Measurements from ENCODE around the gene NFYC. TPM values are rescaled to one million over a fixed set of nuclear protein-coding genes. Genes with fewer than 3 reads are reported as not detected.

NFYC gene
- total RNA-seq, 1 experiment from 2014 or later, result 63.3 TPM

DNA sequence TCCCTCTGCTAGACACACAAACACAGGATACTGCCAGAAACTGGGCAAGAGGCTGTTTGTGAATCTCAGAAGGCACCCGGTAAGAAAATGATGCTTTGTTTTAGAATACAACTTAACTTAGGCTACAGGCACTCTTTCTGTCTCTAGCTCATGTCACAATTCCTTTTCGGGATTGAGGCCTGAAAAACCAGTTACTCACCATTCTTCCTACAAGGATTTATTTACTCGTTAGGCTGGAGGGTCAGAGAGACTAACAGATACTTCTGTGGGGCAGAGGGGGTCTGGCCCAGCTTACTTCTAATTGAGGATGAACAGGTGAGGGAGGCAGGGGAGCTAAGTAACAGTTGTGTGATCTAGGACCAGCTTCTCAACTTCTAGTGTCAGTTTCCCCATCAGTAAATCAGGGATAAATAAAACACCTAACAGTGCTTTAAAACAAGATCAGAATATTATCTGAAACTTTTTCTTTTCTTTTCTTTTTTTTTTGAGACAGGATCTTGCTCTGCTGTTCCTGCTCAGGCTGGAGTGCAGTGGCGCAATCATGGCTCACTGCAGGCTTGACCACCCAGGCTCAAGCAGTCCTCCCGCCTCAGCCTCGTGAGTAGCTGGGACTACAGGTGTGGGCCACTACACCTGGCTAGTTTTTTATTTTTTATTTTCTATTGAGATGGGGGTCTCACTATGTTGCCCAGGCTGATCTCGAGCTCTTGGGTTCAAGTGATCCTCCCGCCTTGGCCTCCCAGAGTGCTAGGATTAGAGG lies 31.9 kb downstream of the NFYC start:
- ChIA-PET RAD21 (ENCODE audit: low non-redundant PET in 1 of 2, low total read pairs in 2 of 2, uncharacterized antibody in 2 of 2, unreplicated experiment in 2 of 2) (no interaction called here), CTCF (interaction anchor here (1.5 kb wide), 1 partner anchor 50 kb away, joined by 4 read pairs; no protein-coding TSS in a partner anchor), POLR2A (interaction anchor here (1.2 kb wide), 1 partner anchor 32 kb away, joined by 5 read pairs; the partner anchor contains the start of gene NFYC)
- no peak overlapping the region for H3K9ac ChIP-seq (ENCODE audit: low read length)
- no peaks in the 10 kb centered on the region for H3K9me2 ChIP-seq (ENCODE audit: insufficient read depth)
- no peak for TF ChIP-seq JUND (IDR thresholded peaks at IDR 0.05)
- TF ChIP-seq TCF7L2 (IDR thresholded peaks at IDR 0.05; ENCODE audit: borderline replicate concordance, extremely low read depth, insufficient read depth, insufficient read length), result no peak
- TF ChIP-seq, protein P1, sequence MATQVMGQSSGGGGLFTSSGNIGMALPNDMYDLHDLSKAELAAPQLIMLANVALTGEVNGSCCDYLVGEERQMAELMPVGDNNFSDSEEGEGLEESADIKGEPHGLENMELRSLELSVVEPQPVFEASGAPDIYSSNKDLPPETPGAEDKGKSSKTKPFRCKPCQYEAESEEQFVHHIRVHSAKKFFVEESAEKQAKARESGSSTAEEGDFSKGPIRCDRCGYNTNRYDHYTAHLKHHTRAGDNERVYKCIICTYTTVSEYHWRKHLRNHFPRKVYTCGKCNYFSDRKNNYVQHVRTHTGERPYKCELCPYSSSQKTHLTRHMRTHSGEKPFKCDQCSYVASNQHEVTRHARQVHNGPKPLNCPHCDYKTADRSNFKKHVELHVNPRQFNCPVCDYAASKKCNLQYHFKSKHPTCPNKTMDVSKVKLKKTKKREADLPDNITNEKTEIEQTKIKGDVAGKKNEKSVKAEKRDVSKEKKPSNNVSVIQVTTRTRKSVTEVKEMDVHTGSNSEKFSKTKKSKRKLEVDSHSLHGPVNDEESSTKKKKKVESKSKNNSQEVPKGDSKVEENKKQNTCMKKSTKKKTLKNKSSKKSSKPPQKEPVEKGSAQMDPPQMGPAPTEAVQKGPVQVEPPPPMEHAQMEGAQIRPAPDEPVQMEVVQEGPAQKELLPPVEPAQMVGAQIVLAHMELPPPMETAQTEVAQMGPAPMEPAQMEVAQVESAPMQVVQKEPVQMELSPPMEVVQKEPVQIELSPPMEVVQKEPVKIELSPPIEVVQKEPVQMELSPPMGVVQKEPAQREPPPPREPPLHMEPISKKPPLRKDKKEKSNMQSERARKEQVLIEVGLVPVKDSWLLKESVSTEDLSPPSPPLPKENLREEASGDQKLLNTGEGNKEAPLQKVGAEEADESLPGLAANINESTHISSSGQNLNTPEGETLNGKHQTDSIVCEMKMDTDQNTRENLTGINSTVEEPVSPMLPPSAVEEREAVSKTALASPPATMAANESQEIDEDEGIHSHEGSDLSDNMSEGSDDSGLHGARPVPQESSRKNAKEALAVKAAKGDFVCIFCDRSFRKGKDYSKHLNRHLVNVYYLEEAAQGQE (IDR thresholded peaks at IDR 0.05; ENCODE audit: low read depth), result no peak
- TF ChIP-seq, protein P2, sequence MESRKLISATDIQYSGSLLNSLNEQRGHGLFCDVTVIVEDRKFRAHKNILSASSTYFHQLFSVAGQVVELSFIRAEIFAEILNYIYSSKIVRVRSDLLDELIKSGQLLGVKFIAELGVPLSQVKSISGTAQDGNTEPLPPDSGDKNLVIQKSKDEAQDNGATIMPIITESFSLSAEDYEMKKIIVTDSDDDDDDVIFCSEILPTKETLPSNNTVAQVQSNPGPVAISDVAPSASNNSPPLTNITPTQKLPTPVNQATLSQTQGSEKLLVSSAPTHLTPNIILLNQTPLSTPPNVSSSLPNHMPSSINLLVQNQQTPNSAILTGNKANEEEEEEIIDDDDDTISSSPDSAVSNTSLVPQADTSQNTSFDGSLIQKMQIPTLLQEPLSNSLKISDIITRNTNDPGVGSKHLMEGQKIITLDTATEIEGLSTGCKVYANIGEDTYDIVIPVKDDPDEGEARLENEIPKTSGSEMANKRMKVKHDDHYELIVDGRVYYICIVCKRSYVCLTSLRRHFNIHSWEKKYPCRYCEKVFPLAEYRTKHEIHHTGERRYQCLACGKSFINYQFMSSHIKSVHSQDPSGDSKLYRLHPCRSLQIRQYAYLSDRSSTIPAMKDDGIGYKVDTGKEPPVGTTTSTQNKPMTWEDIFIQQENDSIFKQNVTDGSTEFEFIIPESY (IDR thresholded peaks at IDR 0.05; ENCODE audit: extremely low read depth, insufficient replicate concordance, low read length), result no peak
- no peak for TF ChIP-seq ELF1 (IDR thresholded peaks at IDR 0.05; ENCODE audit: borderline replicate concordance, low read depth)
- no peak for TF ChIP-seq SP1 (IDR thresholded peaks at IDR 0.05; ENCODE audit: low read depth)
- no peak for TF ChIP-seq EGR1 (IDR thresholded peaks at IDR 0.05; ENCODE audit: low read depth)
- TF ChIP-seq YY1 (IDR thresholded peaks at IDR 0.05; ENCODE audit: extremely low read depth, insufficient replicate concordance, low read depth, low read length), result no peak
- no peak for TF ChIP-seq ZNF274 (IDR thresholded peaks at IDR 0.05; ENCODE audit: low read depth, low read length)
- TF ChIP-seq, protein P3, sequence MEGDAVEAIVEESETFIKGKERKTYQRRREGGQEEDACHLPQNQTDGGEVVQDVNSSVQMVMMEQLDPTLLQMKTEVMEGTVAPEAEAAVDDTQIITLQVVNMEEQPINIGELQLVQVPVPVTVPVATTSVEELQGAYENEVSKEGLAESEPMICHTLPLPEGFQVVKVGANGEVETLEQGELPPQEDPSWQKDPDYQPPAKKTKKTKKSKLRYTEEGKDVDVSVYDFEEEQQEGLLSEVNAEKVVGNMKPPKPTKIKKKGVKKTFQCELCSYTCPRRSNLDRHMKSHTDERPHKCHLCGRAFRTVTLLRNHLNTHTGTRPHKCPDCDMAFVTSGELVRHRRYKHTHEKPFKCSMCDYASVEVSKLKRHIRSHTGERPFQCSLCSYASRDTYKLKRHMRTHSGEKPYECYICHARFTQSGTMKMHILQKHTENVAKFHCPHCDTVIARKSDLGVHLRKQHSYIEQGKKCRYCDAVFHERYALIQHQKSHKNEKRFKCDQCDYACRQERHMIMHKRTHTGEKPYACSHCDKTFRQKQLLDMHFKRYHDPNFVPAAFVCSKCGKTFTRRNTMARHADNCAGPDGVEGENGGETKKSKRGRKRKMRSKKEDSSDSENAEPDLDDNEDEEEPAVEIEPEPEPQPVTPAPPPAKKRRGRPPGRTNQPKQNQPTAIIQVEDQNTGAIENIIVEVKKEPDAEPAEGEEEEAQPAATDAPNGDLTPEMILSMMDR (IDR thresholded peaks at IDR 0.05 in 2 of 3, conservative IDR thresholded peaks at IDR 0.05 in 1 of 3; ENCODE audit: borderline replicate concordance in 1 of 3, insufficient read depth in 1 of 3, low read depth in 2 of 3, low read length in 2 of 3), result no peak
- TF ChIP-seq, protein P4, sequence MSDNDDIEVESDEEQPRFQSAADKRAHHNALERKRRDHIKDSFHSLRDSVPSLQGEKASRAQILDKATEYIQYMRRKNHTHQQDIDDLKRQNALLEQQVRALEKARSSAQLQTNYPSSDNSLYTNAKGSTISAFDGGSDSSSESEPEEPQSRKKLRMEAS (IDR thresholded peaks at IDR 0.05), result no peak
- no peak for TF ChIP-seq CBX3 (IDR thresholded peaks at IDR 0.05; ENCODE audit: low read depth)
- TF ChIP-seq EZH2 (IDR thresholded peaks at IDR 0.05), result no peak
- no peak for TF ChIP-seq ZFX (IDR thresholded peaks at IDR 0.05)
- TF ChIP-seq RAD21 (IDR thresholded peaks at IDR 0.05; ENCODE audit: low read depth), result no peak
- TF ChIP-seq SRF (IDR thresholded peaks at IDR 0.05; ENCODE audit: low read depth), result no peak
- no peak for TF ChIP-seq POLR2AphosphoS5 (IDR thresholded peaks at IDR 0.05; ENCODE audit: low read depth, low read length)
- no peaks in the 10 kb centered on the region for H3K27me3 ChIP-seq (ENCODE audit: insufficient read depth, low read length)
- ATAC-seq (no peak), DNase-seq (ENCODE audit: low read depth, low spot score) (no peak)
- no peak overlapping the region for H3K4me2 ChIP-seq (ENCODE audit: low read length)
- peaks cover 5% of the 10 kb centered on the region; the same call in 1 of the 2 replicates for H4K20me1 ChIP-seq (ENCODE audit: insufficient read depth)
- BruUV-seq (replicated peaks), result no TSS peak
- no peak overlapping the region for H2AFZ ChIP-seq (ENCODE audit: low read depth, low read length, poor library complexity, severe bottlenecking)
- H3K36me3 ChIP-seq (ENCODE audit: control insufficient read depth in 1 of 2, insufficient read depth in 2 of 2, low read length in 2 of 2), result no peaks in the 10 kb centered on the region
- H3K79me2 ChIP-seq (ENCODE audit: insufficient read depth, low read length), result peaks cover 90% of the 10 kb centered on the region
- H3K27ac ChIP-seq (ENCODE audit: low read depth, low read length), result no peak overlapping the region
- no peak overlapping the region for H3K4me3 ChIP-seq (replicated peaks in 1 of 2; ENCODE audit: low read depth in 1 of 2, low read length in 2 of 2)
- intact Hi-C loops (cut with micrococcal nuclease), result no loop called here
- H3K4me1 ChIP-seq (ENCODE audit: control insufficient read depth in 1 of 2, insufficient read depth in 2 of 2, low read length in 2 of 2), result peaks cover 0 to 17% of the 10 kb centered on the region in 2 experiments; a peak in 2 of 4 replicates
- no peaks in the 10 kb centered on the region for H3K9me3 ChIP-seq (ENCODE audit: control insufficient read depth in 1 of 2, insufficient read depth in 1 of 2, low read depth in 1 of 2, low read length in 2 of 2)
